ENCODE data around the gene SORBS1. TPM values are rescaled to one million over a fixed set of nuclear protein-coding genes. Genes with fewer than 3 reads are reported as not detected.

Gene SORBS1
- total and polyA plus RNA-seq, 2 of the 13 experiments (the other 11 are each of a cell fraction or from before 2014, with no cell fraction given), result 16.8 to 39.8 TPM

DNA sequence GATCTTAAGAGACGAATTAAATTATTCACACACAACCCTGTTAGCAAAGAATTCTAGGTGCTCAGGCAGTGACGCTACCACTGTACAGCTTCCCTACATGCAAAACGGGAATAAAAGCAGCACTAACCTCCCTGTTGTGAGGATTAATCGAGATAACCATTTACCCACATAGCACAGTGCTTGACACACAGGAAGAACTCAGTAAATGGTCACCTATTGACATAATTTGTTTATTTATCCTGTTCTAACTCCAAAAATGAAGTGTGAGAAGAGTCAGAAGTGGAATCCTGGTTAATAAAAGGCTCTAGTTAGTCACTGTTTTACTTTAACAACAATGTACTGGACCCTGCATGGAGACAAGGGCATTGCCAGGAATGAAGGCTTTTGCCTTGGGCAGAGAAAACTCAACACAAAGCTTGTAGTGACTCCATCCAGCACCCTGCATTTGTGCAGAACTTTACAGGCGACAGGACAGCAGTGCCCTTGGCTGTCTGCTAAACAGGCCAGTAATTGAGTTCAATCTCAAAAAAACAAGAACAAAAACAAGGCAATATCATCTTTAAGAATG lies 103.8 kb downstream of the SORBS1 start (continued):
- TF ChIP-seq, protein P1, sequence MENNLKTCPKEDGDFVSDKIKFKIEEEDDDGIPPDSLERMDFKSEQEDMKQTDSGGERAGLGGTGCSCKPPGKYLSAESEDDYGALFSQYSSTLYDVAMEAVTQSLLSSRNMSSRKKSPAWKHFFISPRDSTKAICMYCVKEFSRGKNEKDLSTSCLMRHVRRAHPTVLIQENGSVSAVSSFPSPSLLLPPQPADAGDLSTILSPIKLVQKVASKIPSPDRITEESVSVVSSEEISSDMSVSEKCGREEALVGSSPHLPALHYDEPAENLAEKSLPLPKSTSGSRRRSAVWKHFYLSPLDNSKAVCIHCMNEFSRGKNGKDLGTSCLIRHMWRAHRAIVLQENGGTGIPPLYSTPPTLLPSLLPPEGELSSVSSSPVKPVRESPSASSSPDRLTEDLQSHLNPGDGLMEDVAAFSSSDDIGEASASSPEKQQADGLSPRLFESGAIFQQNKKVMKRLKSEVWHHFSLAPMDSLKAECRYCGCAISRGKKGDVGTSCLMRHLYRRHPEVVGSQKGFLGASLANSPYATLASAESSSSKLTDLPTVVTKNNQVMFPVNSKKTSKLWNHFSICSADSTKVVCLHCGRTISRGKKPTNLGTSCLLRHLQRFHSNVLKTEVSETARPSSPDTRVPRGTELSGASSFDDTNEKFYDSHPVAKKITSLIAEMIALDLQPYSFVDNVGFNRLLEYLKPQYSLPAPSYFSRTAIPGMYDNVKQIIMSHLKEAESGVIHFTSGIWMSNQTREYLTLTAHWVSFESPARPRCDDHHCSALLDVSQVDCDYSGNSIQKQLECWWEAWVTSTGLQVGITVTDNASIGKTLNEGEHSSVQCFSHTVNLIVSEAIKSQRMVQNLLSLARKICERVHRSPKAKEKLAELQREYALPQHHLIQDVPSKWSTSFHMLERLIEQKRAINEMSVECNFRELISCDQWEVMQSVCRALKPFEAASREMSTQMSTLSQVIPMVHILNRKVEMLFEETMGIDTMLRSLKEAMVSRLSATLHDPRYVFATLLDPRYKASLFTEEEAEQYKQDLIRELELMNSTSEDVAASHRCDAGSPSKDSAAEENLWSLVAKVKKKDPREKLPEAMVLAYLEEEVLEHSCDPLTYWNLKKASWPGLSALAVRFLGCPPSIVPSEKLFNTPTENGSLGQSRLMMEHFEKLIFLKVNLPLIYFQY (CRISPR knock-in tag; IDR thresholded peaks at IDR 0.05; ENCODE audit: borderline replicate concordance), result no peak
- TF ChIP-seq RARG (CRISPR knock-in tag; IDR thresholded peaks at IDR 0.05; ENCODE audit: low read depth), result no peak
- no peak for TF ChIP-seq ZNF468 (CRISPR knock-in tag; IDR thresholded peaks at IDR 0.05)
- no peak for TF ChIP-seq DR1 (CRISPR knock-in tag; IDR thresholded peaks at IDR 0.05)
- TF ChIP-seq, protein P2, sequence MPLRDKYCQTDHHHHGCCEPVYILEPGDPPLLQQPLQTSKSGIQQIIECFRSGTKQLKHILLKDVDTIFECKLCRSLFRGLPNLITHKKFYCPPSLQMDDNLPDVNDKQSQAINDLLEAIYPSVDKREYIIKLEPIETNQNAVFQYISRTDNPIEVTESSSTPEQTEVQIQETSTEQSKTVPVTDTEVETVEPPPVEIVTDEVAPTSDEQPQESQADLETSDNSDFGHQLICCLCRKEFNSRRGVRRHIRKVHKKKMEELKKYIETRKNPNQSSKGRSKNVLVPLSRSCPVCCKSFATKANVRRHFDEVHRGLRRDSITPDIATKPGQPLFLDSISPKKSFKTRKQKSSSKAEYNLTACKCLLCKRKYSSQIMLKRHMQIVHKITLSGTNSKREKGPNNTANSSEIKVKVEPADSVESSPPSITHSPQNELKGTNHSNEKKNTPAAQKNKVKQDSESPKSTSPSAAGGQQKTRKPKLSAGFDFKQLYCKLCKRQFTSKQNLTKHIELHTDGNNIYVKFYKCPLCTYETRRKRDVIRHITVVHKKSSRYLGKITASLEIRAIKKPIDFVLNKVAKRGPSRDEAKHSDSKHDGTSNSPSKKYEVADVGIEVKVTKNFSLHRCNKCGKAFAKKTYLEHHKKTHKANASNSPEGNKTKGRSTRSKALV (CRISPR knock-in tag; IDR thresholded peaks at IDR 0.05), result peak; percentile 52; the same call in 1 of the 2 replicates
- TF ChIP-seq REL (CRISPR knock-in tag; conservative IDR thresholded peaks at IDR 0.05), result no peak
- TF ChIP-seq ZNF737 (CRISPR knock-in tag; IDR thresholded peaks at IDR 0.05; ENCODE audit: borderline replicate concordance), result no peak
- no peak for TF ChIP-seq ZNF235 (CRISPR knock-in tag; IDR thresholded peaks at IDR 0.05; ENCODE audit: borderline replicate concordance)
- TF ChIP-seq BRCA1 (CRISPR knock-in tag; IDR thresholded peaks at IDR 0.05), result 0 out of 2 replicates have a peak, but pooled peaks have one; percentile 45
- TF ChIP-seq HMG20A (CRISPR knock-in tag; IDR thresholded peaks at IDR 0.05; ENCODE audit: borderline replicate concordance), result peak; percentile 34; the same call in 1 of the 2 replicates
- no peak for TF ChIP-seq ZNF563 (CRISPR knock-in tag; IDR thresholded peaks at IDR 0.05)
- no peak for TF ChIP-seq HNF4A (CRISPR knock-in tag; IDR thresholded peaks at IDR 0.05)
- TF ChIP-seq, protein P3, sequence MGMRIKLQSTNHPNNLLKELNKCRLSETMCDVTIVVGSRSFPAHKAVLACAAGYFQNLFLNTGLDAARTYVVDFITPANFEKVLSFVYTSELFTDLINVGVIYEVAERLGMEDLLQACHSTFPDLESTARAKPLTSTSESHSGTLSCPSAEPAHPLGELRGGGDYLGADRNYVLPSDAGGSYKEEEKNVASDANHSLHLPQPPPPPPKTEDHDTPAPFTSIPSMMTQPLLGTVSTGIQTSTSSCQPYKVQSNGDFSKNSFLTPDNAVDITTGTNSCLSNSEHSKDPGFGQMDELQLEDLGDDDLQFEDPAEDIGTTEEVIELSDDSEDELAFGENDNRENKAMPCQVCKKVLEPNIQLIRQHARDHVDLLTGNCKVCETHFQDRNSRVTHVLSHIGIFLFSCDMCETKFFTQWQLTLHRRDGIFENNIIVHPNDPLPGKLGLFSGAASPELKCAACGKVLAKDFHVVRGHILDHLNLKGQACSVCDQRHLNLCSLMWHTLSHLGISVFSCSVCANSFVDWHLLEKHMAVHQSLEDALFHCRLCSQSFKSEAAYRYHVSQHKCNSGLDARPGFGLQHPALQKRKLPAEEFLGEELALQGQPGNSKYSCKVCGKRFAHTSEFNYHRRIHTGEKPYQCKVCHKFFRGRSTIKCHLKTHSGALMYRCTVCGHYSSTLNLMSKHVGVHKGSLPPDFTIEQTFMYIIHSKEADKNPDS (CRISPR knock-in tag; IDR thresholded peaks at IDR 0.05), result no peak
- TF ChIP-seq, protein P4, sequence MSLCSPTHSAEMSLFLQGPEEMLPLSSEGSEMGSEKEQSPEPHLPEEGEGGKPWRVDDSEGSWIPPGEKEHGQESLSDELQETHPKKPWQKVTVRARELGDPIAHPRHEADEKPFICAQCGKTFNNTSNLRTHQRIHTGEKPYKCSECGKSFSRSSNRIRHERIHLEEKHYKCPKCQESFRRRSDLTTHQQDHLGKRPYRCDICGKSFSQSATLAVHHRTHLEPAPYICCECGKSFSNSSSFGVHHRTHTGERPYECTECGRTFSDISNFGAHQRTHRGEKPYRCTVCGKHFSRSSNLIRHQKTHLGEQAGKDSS (CRISPR knock-in tag; IDR thresholded peaks at IDR 0.05; ENCODE audit: borderline replicate concordance, low read depth), result no peak
- TF ChIP-seq ZNF484 (CRISPR knock-in tag; IDR thresholded peaks at IDR 0.05; ENCODE audit: borderline replicate concordance, low read depth), result no peak
- TF ChIP-seq, protein P5, sequence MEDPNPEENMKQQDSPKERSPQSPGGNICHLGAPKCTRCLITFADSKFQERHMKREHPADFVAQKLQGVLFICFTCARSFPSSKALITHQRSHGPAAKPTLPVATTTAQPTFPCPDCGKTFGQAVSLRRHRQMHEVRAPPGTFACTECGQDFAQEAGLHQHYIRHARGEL (CRISPR knock-in tag; IDR thresholded peaks at IDR 0.05), result no peak
